MM.1S (cell line): ENCODE measurements around the gene ACKR3.

ENCODE experiments used
- DNase-seq: peaks from one replicate; pipeline ENCODE4 v3.0.0-alpha.2; 2015
- H2AFZ ChIP-seq: fragments of 300-600 bp; sonication (generic); 2 replicates; pipeline ENCODE4 v1.6.0; 2016; ENCODE audit warnings: antibody characterized with exemption, low read length
- H3F3A ChIP-seq: fragments of 300-600 bp; sonication (generic); 2 replicates; pipeline ENCODE4 v1.6.1; 2016; ENCODE audit warnings: mild to moderate bottlenecking, antibody characterized with exemption, low read length, moderate library complexity, mixed read lengths; ENCODE audit not compliant: insufficient read depth
- H3K27ac ChIP-seq: fragments of 300-600 bp; sonication (generic); 2 replicates; pipeline ENCODE4 v1.5.1; 2016; ENCODE audit warnings: mild to moderate bottlenecking, low read length
- H3K27me3 ChIP-seq: fragments of 300-600 bp; sonication (generic); replicated peaks from 2 replicates; pipeline ENCODE4 v1.6.0; 2016; ENCODE audit warnings: low read length; ENCODE audit not compliant: insufficient read depth
- H3K36me3 ChIP-seq: fragments of 300-600 bp; sonication (generic); replicated peaks from 2 replicates; pipeline ENCODE4 v1.6.1; 2016; ENCODE audit warnings: mild to moderate bottlenecking, low read length, mixed read lengths; ENCODE audit not compliant: insufficient read depth
- H3K4me1 ChIP-seq: fragments of 300-600 bp; sonication (generic); 2 replicates; pipeline ENCODE4 v1.6.1; 2016; ENCODE audit warnings: low read length, mixed read lengths
- H3K4me2 ChIP-seq: fragments of 300-600 bp; sonication (generic); 2 replicates; pipeline ENCODE4 v1.6.0; 2016; ENCODE audit warnings: low read depth, low read length
- H3K4me3 ChIP-seq: fragments of 300-600 bp; sonication (generic); 2 replicates; pipeline ENCODE4 v1.5.1; 2016; ENCODE audit warnings: low read length, mixed read lengths
- H3K79me2 ChIP-seq: fragments of 300-600 bp; sonication (generic); 2 replicates; pipeline ENCODE4 v1.6.1; 2016; ENCODE audit warnings: mixed run types, low read length, mixed read lengths
- H3K9ac ChIP-seq: fragments of 300-600 bp; sonication (generic); 2 replicates; pipeline ENCODE4 v1.6.1; 2016; ENCODE audit warnings: low read length, mixed read lengths
- H3K9me2 ChIP-seq: fragments of 300-600 bp; sonication (generic); replicated peaks from 2 replicates; pipeline ENCODE4 v1.6.1; 2016; ENCODE audit warnings: mild to moderate bottlenecking, low read length, mixed read lengths; ENCODE audit not compliant: insufficient read depth
- H3K9me3 ChIP-seq: fragments of 300-600 bp; sonication (generic); replicated peaks from 2 replicates; pipeline ENCODE4 v1.6.1; 2016; ENCODE audit warnings: mild to moderate bottlenecking, low read length, mixed read lengths; ENCODE audit not compliant: insufficient read depth
- H4K20me1 ChIP-seq: fragments of 300-600 bp; sonication (generic); 2 replicates; pipeline ENCODE4 v1.6.1; 2016; ENCODE audit warnings: mild to moderate bottlenecking, low read length, moderate library complexity, mixed read lengths; ENCODE audit not compliant: insufficient read depth
- EZH2 ChIP-seq: fragments of 300-600 bp; sonication (generic); optimal IDR thresholded peaks from 2 replicates; pipeline ENCODE3; 2017; ENCODE audit warnings: low read depth, mild to moderate bottlenecking, antibody characterized with exemption, low read length, mixed read lengths
- EZH2phosphoT487 ChIP-seq: fragments of 300-600 bp; sonication (generic); IDR thresholded peaks from 2 replicates; pipeline ENCODE4 v1.6.1; 2018; ENCODE audit warnings: antibody characterized with exemption, low read length
- TF ChIP-seq, protein P1 (sequence below): fragments of 300-600 bp; sonication (generic); IDR thresholded peaks from 2 replicates; pipeline ENCODE4 v1.5.1; 2016; ENCODE audit warnings: antibody characterized with exemption, low read length, mixed read lengths

The ACKR3 gene

DNA sequence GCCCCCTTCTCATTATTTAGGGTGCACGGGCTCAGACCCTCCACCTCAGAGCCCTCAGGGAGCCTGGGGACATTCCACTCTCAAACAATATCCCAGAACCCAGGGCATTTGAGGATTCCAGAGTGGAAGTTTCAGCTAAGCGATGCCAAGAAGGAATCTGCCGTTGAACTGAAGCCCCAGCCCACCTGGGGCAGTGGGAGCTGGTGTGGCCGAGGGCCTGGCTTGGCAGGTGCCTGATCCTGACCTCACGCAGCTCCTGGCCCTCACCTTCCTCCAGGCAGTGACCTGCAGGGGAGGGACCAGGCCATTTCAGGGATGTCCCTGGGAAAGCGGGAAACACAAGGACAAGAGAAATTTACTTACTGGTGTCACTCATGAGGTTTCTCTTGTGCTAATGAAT lies 58.2 kb downstream of the ACKR3 start:
- no peak overlapping the region for H2AFZ ChIP-seq
- no peaks in the 10 kb centered on the region for H3K9me3 ChIP-seq
- TF ChIP-seq, protein P1, sequence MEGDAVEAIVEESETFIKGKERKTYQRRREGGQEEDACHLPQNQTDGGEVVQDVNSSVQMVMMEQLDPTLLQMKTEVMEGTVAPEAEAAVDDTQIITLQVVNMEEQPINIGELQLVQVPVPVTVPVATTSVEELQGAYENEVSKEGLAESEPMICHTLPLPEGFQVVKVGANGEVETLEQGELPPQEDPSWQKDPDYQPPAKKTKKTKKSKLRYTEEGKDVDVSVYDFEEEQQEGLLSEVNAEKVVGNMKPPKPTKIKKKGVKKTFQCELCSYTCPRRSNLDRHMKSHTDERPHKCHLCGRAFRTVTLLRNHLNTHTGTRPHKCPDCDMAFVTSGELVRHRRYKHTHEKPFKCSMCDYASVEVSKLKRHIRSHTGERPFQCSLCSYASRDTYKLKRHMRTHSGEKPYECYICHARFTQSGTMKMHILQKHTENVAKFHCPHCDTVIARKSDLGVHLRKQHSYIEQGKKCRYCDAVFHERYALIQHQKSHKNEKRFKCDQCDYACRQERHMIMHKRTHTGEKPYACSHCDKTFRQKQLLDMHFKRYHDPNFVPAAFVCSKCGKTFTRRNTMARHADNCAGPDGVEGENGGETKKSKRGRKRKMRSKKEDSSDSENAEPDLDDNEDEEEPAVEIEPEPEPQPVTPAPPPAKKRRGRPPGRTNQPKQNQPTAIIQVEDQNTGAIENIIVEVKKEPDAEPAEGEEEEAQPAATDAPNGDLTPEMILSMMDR, result no peak
- TF ChIP-seq EZH2phosphoT487, result no peak
- TF ChIP-seq EZH2, result no peak
- no peaks in the 10 kb centered on the region for H3K27me3 ChIP-seq
- H3K4me2 ChIP-seq, result no peak overlapping the region
- no peaks in the 10 kb centered on the region for H3K4me1 ChIP-seq
- no peak overlapping the region for H3K27ac ChIP-seq
- H3K9ac ChIP-seq, result no peak overlapping the region
- no peaks in the 10 kb centered on the region for H3F3A ChIP-seq
- no peak for DNase-seq
- no peaks in the 10 kb centered on the region for H3K36me3 ChIP-seq
- no peaks in the 10 kb centered on the region for H4K20me1 ChIP-seq
- H3K79me2 ChIP-seq, result no peaks in the 10 kb centered on the region
- no peaks in the 10 kb centered on the region for H3K9me2 ChIP-seq
- no peak overlapping the region for H3K4me3 ChIP-seq

- Histone ChIP-seq H3K27me3 (no peaks in the 10 kb centered on the region), H3K9me3 (no peaks in the 10 kb centered on the region), H4K20me1 (no peaks in the 10 kb centered on the region), H3K9ac (no peak overlapping the region), H3F3A (no peaks in the 10 kb centered on the region), H3K9me2 (no peaks in the 10 kb centered on the region), H3K4me3 (no peak overlapping the region), H3K4me1 (no peaks in the 10 kb centered on the region), H2AFZ (no peak overlapping the region), H3K4me2 (no peak overlapping the region), H3K79me2 (no peaks in the 10 kb centered on the region), H3K27ac (no peak overlapping the region), H3K36me3 (no peaks in the 10 kb centered on the region)
- no peak for DNase-seq
- TF ChIP-seq, protein P1, result no peak
- TF ChIP-seq EZH2, result no peak
- no peak for TF ChIP-seq EZH2phosphoT487
Measured at GRCh38 chr2:236628256-236628901, 58.8 kb downstream of the ACKR3 start.

DNA sequence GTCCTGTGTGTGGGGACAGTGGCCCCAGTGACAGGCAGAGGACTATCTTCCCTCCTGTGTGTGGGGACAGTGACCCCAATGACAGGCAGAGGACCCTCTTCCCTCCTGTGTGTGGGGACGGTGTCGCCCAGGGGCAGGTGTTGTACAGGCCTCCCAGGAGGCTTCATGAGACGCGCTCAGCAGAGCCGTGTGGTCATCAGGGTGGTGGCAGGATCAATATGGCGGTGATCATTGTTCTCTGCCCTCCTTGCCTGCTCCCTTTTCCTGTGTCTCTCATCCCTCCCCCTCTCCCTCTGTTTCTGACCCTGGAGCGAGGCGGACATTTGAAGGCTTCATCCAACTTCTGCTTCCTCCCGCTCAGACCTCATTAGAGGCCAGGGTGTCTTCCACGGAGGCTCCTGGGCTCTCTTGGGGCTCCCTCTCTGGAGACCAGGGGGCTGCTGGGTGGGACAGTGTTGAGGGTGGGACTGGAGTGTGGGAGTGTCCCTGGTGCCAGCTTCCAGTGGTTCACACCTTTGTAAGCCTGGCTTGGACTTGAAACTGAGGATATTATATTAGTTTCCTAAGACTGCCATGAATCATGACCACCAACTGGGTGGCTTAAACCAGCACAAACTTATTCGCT lies 59.5 kb downstream of the ACKR3 start:
- Histone ChIP-seq H3F3A (no peaks in the 10 kb centered on the region), H3K27ac (no peak overlapping the region), H3K4me1 (no peaks in the 10 kb centered on the region), H4K20me1 (no peaks in the 10 kb centered on the region), H3K4me2 (no peak overlapping the region), H3K4me3 (no peak overlapping the region), H3K9ac (no peak overlapping the region), H3K36me3 (no peaks in the 10 kb centered on the region), H3K27me3 (no peaks in the 10 kb centered on the region), H3K79me2 (no peaks in the 10 kb centered on the region), H3K9me2 (no peaks in the 10 kb centered on the region), H2AFZ (no peak overlapping the region), H3K9me3 (no peaks in the 10 kb centered on the region)
- no peak for DNase-seq
- TF ChIP-seq, protein P1, result no peak
- TF ChIP-seq EZH2phosphoT487, result no peak
- TF ChIP-seq EZH2, result no peak
